Sigmoid colon (tissue), 7 donors: ENCODE measurements around the gene COL28A1. TPM values are rescaled to one million over a fixed set of nuclear protein-coding genes. Genes with fewer than 3 reads are reported as not detected.

ENCODE experiments used
- DNase-seq: peaks from one replicate; pipeline ENCODE4 v3.0.0-alpha.2; 2019
- H3K27ac ChIP-seq, 4 donors: fragments of 200-600 bp; sonication (generic); one replicate each; pipeline ENCODE4 v1.5.1; 2016 to 2019; ENCODE audit warnings: mild to moderate bottlenecking in 1 of 4
- H3K27me3 ChIP-seq, 3 donors: fragments of 200-600 bp; sonication (generic); one replicate each; pipeline ENCODE4 v1.5.1; 2019; ENCODE audit warnings: mild to moderate bottlenecking in 1 of 3
- H3K36me3 ChIP-seq, 4 donors: fragments of 200-600 bp; sonication (generic); one replicate each; pipeline ENCODE4 v1.5.1; 2016 to 2019
- H3K4me1 ChIP-seq, 4 donors: fragments of 200-600 bp; sonication (generic); one replicate each; pipeline ENCODE4 v1.5.1; 2017 to 2019
- H3K4me3 ChIP-seq, 4 donors: fragments of 200-600 bp; sonication (generic); one replicate each; pipeline ENCODE4 v1.5.1; 2017 to 2019; ENCODE audit warnings: mild to moderate bottlenecking in 2 of 4, moderate library complexity in 1 of 4
- H3K9me3 ChIP-seq, 4 donors: fragments of 200-600 bp in 3 of 4; sonication (generic) in 3 of 4; one replicate each; pipeline versions ENCODE4 v1.5.1 to v1.6.1; 2013 to 2019
- EP300 ChIP-seq, 4 donors: sonication (generic); formaldehyde crosslinking; IDR thresholded peaks; one replicate each; pipeline ENCODE4 v1.6.1; 2017; ENCODE audit warnings: antibody characterized with exemption in 4 of 4
- POLR2A ChIP-seq, 2 donors: fragments of 450-650 bp; IDR thresholded peaks; one replicate each; pipeline ENCODE4 v1.6.1; 2016; ENCODE audit warnings: antibody characterized with exemption in 2 of 2, mild to moderate bottlenecking in 2 of 2, moderate library complexity in 2 of 2
- POLR2AphosphoS5 ChIP-seq, 4 donors: sonication (generic); formaldehyde crosslinking; IDR thresholded peaks; one replicate each; pipeline ENCODE4 v1.6.1; 2017; ENCODE audit warnings: antibody characterized with exemption in 4 of 4
- WGBS, 2 donors: extraction: QIAGEN DNeasy Blood & Tissue Kit; methylation state at CpG; one replicate each; pipeline ENCODE4 v1.1.7; 2013; 5-methylcytosine and 5-hydroxymethylcytosine counted together
- intact Hi-C: fragments of 100-400 bp; cut with DNase I; formaldehyde crosslinking; loops from one replicate; pipeline ENCODE4 v1.15.1; 2023
- polyA plus RNA-seq, 3 donors: library from polyadenylated mRNA; stranded (reverse); fragments of 200-250 nt; gene quantifications; one replicate each; pipeline ENCODE4 v1.2.3, GENCODE V29; 2013
- total RNA-seq, 4 donors: library from RNA; depleted of rRNA; stranded (reverse); fragments of >200 nt; gene quantifications; one replicate each; pipeline ENCODE4 v1.1.0, GENCODE V29; 2016
- TF ChIP-seq, protein P1 (sequence below), 4 experiments: fragments of 450-650 bp in 3 of 4; fragments of 200-600 bp in 1 of 4; IDR thresholded peaks; one replicate each; pipeline ENCODE4 v1.5.1; 2016 to 2019; ENCODE audit warnings: antibody characterized with exemption in 4 of 4, mild to moderate bottlenecking in 3 of 4, moderate library complexity in 2 of 4
- donor health status: healthy with polysubstance abuse.
- donor health status: Bipolar disorder and iron deficiency.
- donor health status: healthy.

Gene COL28A1
- total and polyA plus RNA-seq, 7 donors: 0.60 to 25.5 (median 9.9) TPM

DNA sequence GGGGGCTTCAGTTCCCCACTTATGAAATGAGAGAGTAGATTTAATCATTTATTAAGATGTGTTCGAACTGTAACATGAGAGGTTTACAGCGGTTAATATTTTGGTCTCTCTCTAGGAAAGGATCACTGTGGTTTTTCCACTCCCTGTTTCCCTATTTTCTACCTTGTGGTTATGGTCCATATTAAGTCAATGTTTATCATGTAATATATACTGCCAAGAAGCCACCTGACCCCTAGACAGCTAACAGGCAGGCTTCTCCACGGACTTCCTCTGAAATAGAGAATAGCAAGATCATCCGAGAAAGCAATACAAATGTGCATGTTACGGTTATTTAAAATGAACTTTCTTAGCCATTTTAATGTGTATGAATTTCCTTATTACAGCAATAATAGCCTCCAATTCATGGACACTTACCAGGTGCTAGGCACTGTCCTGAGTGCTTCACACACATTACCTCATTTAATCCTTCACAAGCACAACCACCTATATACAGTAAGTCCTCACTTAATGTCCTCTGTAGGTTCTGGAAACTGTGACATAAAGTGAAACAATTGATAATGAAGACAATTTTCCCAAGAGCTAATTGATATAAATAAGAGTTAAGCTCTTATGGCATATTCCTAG, 835 bp upstream of the COL28A1 start:
- no peak overlapping the region for H3K4me3 ChIP-seq
- H3K4me1 ChIP-seq: no peaks in the 10 kb centered on the region
- 35 to 77% methylated on average over 5 of the region's 5 CpGs for WGBS, 2 donors
- no peaks in the 10 kb centered on the region for H3K36me3 ChIP-seq
- no peak for DNase-seq
- intact Hi-C loops: no loop called here
- TF ChIP-seq POLR2A (IDR thresholded peaks at IDR 0.05): no peak
- no peak for TF ChIP-seq POLR2AphosphoS5 (IDR thresholded peaks at IDR 0.05)
- TF ChIP-seq, protein P1, sequence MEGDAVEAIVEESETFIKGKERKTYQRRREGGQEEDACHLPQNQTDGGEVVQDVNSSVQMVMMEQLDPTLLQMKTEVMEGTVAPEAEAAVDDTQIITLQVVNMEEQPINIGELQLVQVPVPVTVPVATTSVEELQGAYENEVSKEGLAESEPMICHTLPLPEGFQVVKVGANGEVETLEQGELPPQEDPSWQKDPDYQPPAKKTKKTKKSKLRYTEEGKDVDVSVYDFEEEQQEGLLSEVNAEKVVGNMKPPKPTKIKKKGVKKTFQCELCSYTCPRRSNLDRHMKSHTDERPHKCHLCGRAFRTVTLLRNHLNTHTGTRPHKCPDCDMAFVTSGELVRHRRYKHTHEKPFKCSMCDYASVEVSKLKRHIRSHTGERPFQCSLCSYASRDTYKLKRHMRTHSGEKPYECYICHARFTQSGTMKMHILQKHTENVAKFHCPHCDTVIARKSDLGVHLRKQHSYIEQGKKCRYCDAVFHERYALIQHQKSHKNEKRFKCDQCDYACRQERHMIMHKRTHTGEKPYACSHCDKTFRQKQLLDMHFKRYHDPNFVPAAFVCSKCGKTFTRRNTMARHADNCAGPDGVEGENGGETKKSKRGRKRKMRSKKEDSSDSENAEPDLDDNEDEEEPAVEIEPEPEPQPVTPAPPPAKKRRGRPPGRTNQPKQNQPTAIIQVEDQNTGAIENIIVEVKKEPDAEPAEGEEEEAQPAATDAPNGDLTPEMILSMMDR (IDR thresholded peaks at IDR 0.05): no peak
- no peaks in the 10 kb centered on the region for H3K27me3 ChIP-seq
- no peaks in the 10 kb centered on the region for H3K9me3 ChIP-seq
- H3K27ac ChIP-seq: no peak overlapping the region

DNA sequence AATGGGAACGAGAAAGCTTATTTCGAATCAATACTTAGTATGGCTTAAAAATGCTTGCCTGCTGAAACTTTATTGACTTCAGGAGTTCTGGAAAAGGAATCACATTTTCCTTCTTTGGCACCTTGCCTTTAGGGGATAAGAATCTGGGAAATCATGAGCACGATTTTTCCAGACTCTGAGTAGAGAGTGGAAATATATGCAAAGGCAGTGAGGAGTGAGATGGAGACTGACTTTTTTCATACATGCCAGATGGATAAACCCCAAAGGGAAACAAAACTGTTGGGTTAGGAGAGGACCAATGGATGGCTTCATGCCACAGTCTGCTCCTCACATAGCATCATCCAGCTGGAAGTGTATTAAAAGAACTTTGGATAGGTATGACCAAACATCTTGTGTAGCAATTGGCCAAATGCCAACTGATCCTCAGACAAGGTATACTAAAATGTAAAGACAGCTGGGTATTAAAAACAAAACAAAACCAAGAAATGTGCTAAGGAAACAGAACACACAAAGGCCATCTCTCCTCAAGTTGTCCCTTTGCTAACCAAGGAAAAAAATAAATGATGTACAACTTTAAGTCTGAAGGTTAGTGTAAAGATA, 1.7 kb downstream of the COL28A1 start:
- Histone ChIP-seq H3K36me3 (no peaks in the 10 kb centered on the region), H3K4me1 (no peaks in the 10 kb centered on the region), H3K4me3 (peak overlapping the region in 1 of 4 donors; percentile 3), H3K27me3 (no peaks in the 10 kb centered on the region), H3K27ac (no peak overlapping the region), H3K9me3 (no peaks in the 10 kb centered on the region)
- intact Hi-C loops: no loop called here
- no peak for TF ChIP-seq EP300 (IDR thresholded peaks at IDR 0.05)
- no peak for TF ChIP-seq POLR2AphosphoS5 (IDR thresholded peaks at IDR 0.05)
- TF ChIP-seq POLR2A (IDR thresholded peaks at IDR 0.05): no peak
- TF ChIP-seq, protein P1 (IDR thresholded peaks at IDR 0.05): no peak
- DNase-seq: no peak
- 90 to 91% methylated on average over 3 of the region's 3 CpGs for WGBS, 2 donors

DNA sequence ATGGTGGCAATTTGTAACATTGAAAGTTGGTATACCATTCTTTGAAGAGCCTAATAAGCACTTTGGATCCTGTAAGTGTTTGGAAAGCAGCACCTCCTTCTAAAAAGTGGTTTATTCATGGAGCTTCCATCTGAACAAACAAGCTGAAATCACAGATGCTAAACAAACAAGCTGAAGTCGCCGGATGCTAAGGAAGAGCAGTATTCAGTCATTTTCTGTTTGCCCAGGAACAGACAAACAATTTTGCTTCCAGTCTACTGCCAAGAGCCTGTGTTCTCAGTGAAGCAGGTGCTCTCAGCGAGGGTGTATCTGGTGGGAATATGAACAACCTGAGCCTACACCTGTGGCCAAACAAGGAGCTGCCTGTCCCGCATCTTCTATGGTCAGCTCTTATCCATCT, 6.3 kb downstream of the COL28A1 start:
- Histone ChIP-seq H3K4me1 (no peaks in the 10 kb centered on the region), H3K4me3 (no peak overlapping the region), H3K27me3 (no peaks in the 10 kb centered on the region), H3K36me3 (no peaks in the 10 kb centered on the region), H3K9me3 (no peaks in the 10 kb centered on the region), H3K27ac (no peak overlapping the region)
- intact Hi-C loops: no loop called here
- TF ChIP-seq POLR2AphosphoS5 (IDR thresholded peaks at IDR 0.05) (no peak), EP300 (IDR thresholded peaks at IDR 0.05) (no peak), POLR2A (IDR thresholded peaks at IDR 0.05) (no peak)
- TF ChIP-seq, protein P1 (IDR thresholded peaks at IDR 0.05): no peak
- 23 to 67% methylated on average over 4 of the region's 4 CpGs for WGBS, 2 donors
- no peak for DNase-seq

DNA sequence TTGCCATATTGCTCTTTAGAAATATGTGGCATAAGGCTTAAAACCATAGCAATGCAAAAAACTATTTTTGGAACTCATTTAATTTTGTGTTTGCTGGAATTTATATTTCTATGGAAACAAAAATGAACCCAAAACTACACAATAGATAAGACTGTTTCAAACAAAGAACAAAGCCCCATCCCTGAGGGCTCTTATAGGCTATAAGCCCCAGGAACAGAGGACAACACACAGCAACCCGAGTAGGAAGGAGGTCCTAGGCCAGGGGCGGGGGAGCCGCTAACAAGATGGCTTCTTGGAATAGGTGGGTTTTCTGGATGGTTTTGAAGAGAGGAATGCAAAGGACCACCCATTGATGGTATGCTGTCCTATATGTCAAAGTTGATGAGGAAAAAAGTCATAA, 8.6 kb downstream of the COL28A1 start:
- DNase-seq: no peak
- no peaks in the 10 kb centered on the region for H3K36me3 ChIP-seq
- intact Hi-C loops: no loop called here
- TF ChIP-seq EP300 (IDR thresholded peaks at IDR 0.05) (no peak), POLR2A (IDR thresholded peaks at IDR 0.05) (no peak), POLR2AphosphoS5 (IDR thresholded peaks at IDR 0.05) (no peak)
- TF ChIP-seq, protein P1 (IDR thresholded peaks at IDR 0.05): no peak
- H3K27me3 ChIP-seq: no peaks in the 10 kb centered on the region
- 93 to 96% methylated on average over 3 of the region's 3 CpGs for WGBS, 2 donors
- H3K4me1 ChIP-seq: no peaks in the 10 kb centered on the region
- H3K4me3 ChIP-seq: no peak overlapping the region
- H3K9me3 ChIP-seq: no peaks in the 10 kb centered on the region
- H3K27ac ChIP-seq: no peak overlapping the region

DNA sequence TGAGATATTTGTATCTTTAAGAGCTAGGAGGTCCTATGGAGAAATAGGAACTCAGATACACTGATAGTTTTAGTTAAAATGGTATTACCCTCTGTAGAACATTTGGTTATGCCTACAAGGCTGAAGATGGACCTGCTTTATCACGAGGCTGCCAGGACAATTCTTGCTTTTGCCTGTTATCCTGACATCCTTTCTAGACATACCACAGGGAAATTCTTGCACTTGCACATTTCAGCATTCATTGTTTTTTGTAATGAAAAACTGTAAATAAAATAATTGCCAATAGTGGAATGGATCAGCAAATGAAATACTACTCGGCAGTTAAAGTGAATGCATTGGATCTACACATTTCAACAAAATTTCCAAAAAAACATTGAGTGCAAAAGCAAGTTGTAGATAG, 9.7 kb downstream of the COL28A1 start:
- 95 to 97% methylated on average over 2 of the region's 2 CpGs for WGBS, 2 donors

More for the DNA sequence above, 9.7 kb downstream of the COL28A1 start:
- TF ChIP-seq, protein P1 (IDR thresholded peaks at IDR 0.05): no peak
- no peak for TF ChIP-seq POLR2AphosphoS5 (IDR thresholded peaks at IDR 0.05)
- no peak for TF ChIP-seq POLR2A (IDR thresholded peaks at IDR 0.05)
- no peak for TF ChIP-seq EP300 (IDR thresholded peaks at IDR 0.05)
- H3K36me3 ChIP-seq: no peaks in the 10 kb centered on the region
- H3K4me1 ChIP-seq: no peaks in the 10 kb centered on the region
- H3K27me3 ChIP-seq: no peaks in the 10 kb centered on the region
- intact Hi-C loops: no loop called here
- H3K27ac ChIP-seq: no peak overlapping the region
- no peak for DNase-seq
- no peaks in the 10 kb centered on the region for H3K9me3 ChIP-seq
- no peak overlapping the region for H3K4me3 ChIP-seq
